HG03064 (cell line): ENCODE results near the gene FIZ1.

Source experiments
- ATAC-seq: cut with Tn5 transposase; IDR thresholded peaks from one replicate; pipeline ENCODE4 v1.9.1; 2021; ENCODE audit warnings: low read depth; ENCODE audit not compliant: unreplicated experiment

Gene FIZ1

DNA sequence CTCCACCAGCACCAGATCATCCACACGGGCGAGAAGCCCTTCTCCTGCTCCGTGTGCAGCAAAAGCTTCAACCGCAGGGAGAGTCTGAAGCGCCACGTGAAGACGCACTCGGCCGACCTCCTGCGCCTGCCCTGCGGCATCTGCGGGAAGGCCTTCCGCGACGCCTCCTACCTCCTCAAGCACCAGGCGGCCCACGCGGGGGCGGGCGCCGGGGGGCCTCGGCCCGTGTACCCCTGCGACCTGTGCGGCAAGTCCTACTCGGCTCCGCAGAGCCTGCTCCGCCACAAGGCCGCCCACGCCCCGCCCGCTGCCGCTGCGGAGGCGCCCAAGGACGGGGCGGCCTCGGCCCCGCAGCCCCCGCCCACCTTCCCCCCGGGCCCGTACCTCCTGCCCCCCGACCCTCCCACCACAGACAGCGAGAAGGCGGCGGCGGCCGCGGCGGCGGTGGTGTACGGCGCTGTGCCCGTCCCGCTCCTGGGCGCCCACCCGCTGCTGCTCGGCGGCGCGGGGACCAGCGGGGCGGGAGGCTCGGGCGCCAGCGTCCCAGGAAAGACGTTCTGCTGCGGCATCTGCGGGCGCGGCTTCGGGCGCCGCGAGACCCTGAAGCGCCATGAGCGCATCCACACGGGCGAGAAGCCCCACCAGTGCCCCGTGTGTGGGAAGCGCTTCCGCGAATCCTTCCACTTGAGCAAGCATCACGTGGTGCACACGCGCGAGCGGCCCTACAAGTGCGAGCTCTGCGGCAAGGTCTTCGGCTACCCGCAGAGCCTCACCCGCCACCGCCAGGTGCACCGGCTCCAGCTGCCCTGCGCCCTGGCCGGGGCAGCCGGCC is 15.6 kb upstream of the FIZ1 start:
- no peak for ATAC-seq

DNA sequence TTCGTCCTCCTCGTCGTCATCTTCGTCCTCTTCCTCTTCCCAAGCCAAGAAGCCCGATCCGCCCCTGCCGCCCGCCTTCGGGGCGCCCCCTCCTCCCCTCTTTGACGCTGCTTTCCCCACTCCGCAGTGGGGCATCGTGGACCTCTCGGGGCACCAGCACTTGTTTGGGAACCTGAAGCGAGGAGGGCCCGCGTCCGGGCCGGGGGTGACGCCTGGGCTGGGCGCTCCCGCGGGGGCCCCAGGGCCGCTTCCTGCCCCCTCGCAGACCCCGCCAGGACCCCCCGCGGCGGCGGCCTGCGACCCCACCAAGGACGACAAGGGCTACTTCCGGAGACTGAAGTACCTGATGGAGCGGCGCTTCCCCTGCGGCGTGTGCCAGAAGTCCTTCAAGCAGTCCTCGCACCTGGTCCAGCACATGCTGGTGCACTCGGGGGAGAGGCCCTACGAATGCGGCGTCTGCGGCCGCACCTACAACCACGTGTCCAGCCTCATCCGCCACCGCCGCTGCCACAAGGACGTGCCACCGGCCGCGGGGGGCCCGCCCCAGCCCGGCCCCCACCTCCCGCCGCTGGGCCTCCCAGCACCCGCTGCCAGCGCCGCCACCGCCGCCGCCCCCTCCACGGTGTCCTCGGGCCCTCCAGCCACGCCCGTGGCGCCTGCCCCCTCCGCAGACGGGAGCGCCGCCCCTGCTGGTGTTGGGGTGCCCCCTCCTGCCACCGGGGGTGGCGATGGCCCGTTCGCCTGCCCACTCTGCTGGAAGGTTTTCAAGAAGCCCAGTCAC is 14.8 kb upstream of the FIZ1 start:
- no peak for ATAC-seq

DNA sequence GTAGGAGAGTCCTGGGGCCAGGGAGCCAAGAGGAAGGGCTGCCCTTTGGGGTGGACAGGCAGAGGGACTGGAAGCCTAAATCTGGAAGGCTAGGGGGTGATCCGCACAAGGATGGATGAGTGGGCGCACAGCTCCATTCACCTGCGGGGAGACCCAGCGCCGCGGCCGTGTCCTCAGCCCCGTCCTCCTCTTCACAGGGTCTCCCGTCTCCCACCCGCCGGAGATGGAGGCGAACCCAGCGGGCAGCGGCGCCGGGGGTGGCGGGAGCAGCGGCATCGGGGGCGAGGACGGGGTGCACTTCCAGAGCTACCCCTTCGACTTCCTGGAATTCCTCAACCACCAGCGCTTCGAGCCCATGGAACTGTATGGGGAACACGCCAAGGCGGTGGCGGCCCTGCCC is 14.1 kb upstream of the FIZ1 start:
- no peak for ATAC-seq

DNA sequence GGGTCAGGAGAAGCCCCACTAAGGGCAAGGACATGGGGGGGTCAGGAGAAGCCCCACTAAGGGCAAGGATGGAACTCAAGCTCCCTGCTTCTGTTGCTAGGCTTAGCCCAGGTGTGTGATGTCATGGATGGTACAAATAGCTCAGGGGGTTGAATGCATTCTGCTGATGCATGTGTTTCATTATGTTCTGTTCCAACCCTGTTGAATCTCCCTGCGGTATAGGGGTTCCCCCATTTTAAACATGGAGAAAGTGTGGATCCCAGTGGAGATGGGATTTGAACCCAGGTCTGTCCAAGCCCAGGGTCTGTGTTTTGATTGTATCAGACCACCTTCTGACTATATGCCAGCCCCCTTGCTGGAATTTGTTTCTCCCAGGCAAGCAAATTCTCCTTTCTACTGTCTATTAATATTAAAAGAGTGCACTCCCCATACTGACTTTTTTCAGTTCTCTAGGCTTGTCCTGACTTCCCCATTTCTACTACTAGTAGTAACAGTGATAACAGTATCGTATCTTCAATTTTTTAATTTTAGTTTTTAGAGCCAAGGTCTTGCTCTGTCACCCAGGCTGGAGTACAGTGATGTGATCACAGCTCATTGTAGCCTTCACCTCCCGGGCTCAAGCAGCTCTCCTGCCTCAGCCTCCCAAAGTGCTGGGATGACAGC is 12.8 kb upstream of the FIZ1 start:
- ATAC-seq = no peak

DNA sequence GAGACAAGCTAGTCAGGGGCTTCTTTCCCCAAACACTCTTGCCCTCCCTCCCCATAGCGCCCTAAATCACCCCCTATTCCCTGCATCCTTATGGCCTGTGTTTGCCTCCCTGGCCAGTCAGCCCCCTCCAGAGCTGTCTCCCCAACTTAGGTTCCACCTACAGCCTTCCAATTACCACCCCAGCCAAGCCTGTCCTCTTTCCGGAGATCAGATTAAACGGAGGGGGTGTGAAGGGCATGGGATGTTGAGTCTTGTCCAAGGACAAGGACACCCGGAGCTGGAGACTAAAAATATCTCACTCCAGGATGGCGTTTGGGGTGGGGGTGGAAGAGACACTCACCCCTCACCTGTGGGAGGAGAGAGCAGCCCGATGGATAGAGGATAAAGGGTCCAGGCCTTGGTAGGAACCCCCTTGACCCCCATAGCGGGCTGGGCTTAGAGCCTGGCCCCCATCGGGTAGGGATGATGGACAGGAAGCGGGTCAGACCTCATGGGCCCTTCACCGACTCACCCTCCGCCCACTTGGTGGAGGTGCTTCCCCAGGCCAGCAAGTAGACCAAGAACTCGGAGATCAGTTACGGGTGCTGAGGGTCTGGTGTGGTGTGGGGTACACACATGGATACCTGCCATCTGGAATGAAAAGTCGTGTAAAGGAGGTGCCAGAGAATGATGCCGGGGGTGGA is 12.1 kb upstream of the FIZ1 start:
- no peak for ATAC-seq

DNA sequence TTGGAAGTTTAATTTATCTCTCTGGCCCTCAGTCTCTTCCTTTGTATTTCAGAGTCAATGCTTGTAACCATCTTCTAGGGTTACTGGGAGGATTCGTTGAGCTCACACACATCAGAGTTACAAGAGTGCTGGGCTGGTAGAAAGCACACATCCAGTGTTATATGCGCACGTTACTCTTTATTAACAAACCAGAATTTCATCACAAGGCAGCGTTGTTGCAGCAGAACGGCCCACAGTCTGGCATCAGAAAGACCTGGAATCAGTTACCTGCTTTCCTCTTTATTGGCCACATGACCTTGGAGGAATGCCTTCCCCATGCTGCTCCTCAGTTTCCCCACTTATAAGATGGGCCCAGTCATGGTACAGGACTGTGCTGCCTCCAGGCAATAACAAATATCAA is 10.0 kb upstream of the FIZ1 start:
- ATAC-seq = no peak

DNA sequence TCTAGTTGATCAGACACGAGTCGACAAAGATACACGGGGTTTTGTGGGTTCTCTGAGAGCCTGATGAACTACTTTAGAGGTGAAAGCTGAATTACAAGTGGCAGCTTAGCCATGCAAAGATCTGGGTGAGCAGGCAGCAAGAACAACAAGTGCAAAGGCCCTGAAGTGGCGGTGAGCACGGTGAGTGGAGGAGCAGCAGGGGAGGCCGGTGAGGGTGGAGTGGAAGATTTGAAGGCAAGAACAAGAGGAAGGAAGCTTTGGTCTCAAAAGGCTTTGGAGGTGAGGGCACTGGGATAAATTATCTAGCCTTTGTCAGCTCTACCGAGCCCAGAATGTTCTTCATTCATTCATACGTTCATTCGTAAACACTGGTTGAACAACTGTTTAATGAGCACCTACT is 7.5 kb upstream of the FIZ1 start:
- no peak for ATAC-seq

DNA sequence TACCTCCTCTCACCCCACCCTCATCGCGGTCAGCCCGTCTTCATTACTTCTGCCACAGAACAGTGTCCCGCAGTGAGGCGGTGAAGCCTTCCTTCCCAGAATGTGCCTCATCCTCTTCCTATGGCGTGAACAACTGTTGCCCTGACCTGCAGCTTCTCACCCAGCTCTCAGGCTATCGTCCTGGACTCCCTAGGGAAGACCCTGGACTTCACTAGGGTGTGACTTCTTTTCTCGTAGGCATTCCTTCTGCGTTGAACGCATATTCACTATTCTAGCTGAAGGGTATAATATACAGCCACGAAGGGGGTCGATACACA is 7.1 kb upstream of the FIZ1 start:
- ATAC-seq = no peak

DNA sequence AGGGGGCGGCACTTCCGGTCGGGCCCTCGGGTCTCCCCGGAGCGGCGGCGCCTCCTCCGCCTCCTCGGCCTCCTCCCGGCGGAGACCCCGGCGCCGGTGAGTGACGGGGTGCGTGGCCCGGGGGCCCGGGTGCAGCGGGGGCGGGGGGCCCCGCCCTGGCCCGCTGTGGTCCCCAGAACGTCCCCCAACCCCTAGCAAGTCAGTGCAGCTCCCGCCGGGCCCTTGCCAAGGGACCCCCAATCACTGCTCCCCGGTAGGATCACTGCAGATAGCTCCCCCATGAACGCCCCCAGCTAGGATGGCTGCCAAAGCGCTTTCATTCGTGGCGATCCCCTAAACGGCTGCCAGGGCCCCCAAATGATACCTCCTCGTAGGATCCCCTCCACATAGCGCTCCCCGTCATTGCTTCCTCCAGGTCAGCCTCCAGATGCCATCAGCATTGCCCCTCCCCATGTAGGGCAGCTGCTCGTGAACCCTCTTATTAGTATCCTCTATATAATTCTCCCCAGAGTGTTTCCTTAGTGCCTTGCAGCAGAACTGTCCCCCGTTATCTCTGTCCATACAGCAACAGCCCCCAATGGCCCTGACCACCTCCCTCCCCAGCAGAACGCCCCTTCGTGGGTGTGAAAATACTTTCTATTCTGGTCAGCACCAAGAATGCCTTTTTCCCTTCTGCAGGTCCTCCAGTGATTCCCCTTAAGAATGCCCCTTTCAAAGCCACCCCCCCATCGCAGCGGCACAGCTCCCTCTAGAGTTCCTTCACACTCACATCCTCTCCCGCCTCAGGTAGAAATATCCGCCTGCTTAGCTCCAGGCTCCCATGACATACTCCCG is 6.5 kb upstream of the FIZ1 start, which contains the start of gene ZNF865:
ZNF865 (plus strand) TSS at position 11 of the 834 bp plus-strand sequence. CDS start 7,972 bp downstream, outside the sequence.
- ATAC-seq = no peak

DNA sequence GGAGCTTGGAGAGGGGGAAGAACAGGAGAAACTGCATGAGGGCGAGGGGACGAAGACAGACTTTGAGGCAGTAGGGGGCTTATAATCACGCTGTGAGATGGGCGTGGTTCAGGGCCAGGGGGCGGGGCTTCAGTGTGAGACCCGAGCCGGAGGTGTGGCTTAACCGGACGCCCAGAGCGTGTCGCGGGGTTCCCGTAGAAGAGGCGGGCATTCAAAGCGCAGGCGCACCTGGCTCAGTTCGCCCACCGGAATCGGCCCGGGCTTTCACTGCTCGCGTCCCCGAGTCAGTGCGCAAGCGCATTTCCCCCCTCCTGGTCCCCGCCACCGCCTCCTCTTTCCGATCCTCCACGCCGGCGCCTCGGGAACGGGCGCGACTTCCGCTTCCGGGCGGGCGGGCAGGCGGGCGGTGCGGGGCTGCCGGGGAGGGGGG is 5.9 kb upstream of the FIZ1 start:
- ATAC-seq = peak; percentile 50

DNA sequence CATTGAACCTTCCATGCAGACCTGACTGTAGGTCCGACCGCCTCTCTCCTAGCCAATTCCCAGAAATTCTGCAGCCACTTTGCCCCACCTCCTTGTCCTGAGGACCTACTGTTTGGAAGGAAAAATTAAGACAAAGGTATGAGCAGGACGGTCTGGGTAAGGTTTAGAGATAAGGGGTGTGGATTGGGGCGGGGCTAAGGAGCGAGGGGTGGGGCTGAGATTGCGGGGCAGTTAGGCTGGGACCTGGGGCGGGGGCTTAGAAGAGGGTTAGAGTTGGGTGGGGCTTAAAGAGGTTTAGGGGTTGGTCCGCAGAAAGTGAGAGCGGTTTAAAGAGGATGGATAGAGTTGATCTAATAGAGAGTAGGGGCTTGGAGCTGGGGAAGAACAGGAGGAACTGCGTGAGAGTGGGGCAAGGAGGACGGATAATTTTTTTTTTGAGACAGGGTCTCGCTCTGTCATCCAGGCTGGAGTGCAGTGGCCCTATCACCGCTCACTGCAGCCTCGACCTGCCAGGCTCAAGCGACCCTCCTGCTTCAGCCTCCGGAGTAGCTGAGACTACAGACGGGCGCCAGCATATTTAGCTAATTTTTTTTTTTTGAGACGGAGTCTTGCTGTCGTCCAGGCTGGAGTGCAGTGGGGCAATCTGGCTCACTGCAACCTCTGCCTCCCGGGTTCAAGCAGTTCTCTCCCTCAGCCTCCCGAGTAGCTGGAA is 4.4 kb upstream of the FIZ1 start:
- ATAC-seq = no peak

DNA sequence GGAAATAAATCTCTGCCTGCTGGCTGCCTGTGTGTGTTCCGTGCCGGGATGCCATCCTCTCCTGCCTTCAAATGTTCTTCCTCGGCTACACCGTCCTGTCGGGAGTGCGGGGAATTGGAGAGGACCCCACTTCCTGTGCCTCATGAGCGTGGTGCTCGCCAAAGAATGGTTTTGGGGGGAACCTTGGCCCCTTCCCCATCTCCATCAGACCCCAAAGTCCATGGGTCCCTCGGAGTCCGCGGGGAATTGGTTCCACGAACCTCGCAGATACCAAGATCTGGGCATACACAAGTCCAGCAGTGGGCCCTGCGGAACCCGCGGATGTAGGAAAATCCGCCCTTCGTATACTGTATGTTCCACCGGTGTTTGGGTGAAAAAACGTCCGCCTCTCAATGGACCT is 3.8 kb upstream of the FIZ1 start:
- ATAC-seq = no peak

DNA sequence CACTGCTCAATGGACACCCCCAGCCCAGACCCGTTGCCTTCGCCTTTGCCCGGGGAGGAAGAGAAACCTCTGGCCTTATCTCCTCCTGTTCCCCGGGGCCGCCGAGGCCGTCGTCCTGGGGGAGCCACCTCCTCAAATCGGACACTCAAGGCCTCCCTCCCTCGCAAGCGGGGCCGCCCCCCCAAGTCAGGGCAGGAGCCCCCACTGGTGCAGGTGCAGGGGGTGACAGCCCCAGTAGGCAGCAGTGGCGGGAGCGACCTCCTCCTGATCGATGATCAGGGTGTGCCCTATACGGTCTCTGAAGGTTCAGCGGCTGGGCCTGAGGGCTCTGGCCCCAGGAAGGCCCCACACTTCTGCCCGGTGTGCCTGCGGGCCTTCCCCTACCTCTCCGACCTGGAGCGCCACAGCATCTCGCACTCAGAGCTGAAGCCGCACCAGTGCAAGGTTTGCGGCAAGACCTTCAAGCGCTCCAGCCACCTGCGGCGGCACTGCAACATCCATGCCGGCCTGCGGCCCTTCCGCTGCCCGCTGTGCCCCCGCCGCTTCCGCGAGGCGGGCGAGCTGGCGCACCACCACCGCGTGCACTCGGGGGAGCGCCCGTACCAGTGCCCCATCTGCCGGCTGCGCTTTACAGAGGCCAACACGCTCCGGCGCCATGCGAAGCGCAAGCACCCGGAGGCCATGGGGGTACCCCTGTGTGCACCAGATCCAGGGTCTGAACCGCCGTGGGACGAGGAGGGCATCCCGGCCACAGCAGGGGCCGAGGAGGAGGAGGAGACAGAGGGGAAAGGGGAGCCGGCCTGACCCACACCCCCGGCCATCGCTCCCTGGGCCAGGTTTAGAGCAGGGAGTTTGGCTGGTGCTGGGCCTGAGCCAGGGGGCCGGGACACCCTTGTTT is 3.0 kb upstream of the FIZ1 start:
- no peak for ATAC-seq

DNA sequence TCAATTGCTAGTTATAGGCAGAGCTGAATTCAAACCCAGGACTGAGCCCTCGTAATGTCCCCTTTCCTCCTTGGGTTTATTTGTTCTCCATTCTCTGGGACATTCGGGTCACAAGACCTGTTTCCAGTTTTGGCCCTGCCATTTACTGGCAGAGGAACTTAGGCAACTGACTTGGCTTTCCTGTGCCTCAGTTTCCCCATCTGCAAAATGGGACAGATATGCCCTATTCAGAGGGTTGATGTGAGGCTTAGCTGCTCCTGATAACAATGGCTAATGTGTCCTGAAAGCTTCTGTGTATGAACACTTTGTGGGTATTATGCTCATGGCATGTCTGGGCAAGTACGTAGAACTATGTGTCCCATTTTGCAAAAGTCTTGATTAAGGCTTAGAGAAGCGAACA is 1.8 kb upstream of the FIZ1 start:
- no peak for ATAC-seq

DNA sequence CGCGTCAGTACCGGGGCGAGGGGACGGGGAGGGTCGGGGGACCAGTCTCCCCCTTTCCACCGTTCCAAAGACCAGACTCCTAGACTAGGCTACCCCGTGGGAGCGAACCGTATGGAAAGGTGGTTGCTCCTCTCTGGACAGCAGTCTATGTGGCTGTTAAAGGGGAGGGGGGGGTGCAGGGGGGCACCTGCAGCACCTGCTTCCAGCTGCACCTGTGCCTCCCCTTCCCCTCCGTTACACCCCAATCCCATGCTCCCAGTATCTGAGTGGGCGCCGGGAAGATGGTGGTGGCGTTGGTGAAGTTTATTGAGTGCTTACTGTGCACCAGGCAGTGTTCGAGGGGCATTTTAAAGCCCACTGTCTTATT is 1.3 kb upstream of the FIZ1 start:
- ATAC-seq = no peak

DNA sequence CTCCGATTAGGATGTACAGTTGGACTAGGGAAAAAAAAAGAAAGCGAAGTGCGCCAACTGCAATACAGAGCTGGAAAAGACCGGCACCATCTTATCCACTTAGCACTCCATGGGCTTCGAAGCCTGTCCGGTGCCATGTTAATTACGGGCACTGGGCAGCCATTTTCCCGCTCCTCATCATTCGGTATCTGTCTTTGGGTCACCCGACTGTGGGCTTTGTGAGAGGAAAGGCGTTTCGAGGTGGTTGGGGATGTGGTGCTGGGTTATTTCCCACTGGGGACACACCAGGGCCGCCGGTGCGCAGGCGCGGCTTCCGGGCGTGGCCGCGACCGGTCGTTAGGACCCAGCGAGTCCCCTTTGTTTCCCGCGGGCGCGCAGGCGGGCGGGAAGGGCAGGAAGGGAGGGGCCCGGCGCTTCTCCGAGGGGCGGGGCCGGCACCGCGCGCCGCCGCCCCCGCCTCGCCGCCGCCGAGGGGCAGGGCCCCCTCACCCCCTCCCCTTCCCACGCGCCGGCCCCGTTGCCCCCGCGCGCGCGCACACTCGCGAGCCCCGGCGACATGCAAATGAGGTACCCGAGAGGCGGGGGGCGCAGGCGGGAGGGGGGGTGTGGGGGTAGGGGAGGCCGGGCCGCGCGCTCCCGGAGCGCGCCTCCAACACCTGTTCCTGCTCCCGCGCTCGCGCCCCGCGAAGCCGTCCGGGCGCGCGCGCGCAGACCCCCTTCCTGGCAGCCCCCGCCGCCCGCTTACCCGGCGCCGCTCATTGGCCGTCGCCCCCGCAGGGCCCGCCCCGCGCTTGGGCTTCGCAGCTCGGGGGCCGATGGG is 735 bp upstream of the FIZ1 start, which contains the start of gene ZNF524:
ZNF524 (plus strand) TSS at position 447 of the 820 bp plus-strand sequence. CDS start 1,825 bp downstream, outside the sequence.
- peak; percentile 44 for ATAC-seq

DNA sequence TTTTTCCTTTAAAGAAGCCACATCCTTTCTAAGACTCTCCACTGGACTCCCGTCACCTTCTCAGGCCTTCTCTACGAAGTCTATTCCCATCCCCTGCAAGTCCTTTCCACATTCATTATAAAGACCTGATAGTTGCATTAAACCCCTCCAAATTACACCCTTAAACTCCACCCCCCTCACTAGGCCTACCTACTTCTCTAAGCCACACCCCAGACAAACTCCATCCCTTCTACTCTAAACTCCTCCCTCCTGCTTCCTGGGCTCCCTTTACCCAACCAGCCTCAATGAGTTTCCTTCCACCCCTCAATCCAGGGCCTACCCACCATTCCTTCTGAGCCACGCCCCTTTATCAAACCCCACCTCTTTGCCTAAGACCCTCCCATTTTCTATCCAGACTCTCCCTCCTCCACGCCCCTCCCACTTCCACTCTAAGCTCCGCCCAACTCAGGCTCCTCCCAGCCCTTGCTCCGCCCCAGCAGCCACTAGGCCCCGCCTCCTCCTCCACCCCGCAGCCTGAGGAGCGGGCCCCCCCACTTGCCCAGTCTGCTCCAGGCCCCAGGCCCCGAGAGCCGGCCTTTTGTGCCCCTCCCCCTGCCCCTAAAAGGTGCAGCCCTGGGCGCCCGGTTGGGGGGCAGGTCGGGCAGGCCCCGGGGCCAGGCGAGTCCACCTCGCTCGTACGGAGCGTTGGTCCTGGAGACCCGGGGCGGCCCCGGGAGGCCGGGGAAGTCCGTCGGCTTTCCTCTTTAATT is 424 bp downstream of the FIZ1 start:
- ATAC-seq = peak; percentile 28
